GM19455 (cell line): ENCODE data around the gene DNAAF6.
A peak's percentile ranks its signal among the peaks of the same experiment; 100 is the strongest.
"Not testable (repeated sequence)": the region's sequence is repeated elsewhere in the genome, so short reads cannot be mapped to it uniquely, and the experiment has no call there.

Experiments used
- ATAC-seq: cut with Tn5 transposase; IDR thresholded peaks from one replicate; pipeline ENCODE4 v1.9.1; 2021; ENCODE audit not compliant: unreplicated experiment

Gene DNAAF6

GRCh38 chrX:107205770-107206696 lies at the start of gene DNAAF6, which contains the start of gene NUP62CL:
Gene DNAAF6 (plus strand): TSS chrX:107206611. CDS start chrX:107212876, 6,265 bp downstream.
Gene NUP62CL (minus strand): TSS chrX:107206433. CDS start chrX:107175146, 31,287 bp downstream.
- peak; percentile 94 for ATAC-seq

- ATAC-seq = not testable (repeated sequence)
These were observed 48.8 kb upstream of the DNAAF6 start for GRCh38 chrX:107157618-107158017.

GRCh38 chrX:107167163-107167921 lies 39.1 kb upstream of the DNAAF6 start:
- ATAC-seq = no peak

DNA sequence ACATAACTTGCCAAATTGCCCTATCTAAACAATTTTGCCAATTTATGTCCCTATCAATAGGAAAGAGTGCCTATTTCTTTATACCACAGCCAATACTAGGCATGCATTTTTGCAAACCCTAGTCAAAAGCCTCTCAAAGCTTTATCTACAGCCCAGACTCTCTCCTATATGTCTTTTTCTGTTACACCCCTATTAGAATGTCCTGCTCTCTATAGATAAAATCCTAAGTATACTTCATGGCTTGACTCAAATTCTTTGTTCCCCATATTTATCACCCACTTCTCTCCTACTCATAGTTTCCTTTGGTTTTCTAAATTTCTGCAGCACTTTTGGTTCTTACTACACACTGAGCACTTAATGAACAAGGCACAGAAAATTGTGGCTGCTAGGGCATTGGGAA lies 38.2 kb upstream of the DNAAF6 start:
- ATAC-seq = no peak

DNA sequence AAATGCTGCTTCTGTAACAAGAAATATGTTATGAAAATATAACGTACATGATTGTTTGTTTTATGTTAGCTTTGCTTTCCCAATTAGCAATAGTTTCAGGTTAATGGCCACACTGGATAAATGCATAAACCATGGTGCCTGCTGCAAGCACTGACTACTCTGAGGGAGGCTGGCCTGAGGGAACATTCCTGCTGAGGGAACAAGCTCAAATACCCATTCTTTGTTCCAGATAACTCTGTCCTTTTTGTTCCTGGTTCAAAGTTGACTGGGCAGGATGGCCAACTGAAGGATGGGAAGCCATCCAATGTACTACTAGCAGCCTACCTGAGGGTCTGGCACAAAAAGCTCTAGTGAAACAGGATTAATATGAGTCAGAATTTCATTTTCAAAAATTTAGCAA lies 37.7 kb upstream of the DNAAF6 start:
- ATAC-seq = no peak

GRCh38 chrX:107171369-107172102 lies 34.9 kb upstream of the DNAAF6 start:
- ATAC-seq = no peak

- no peak for ATAC-seq
These were observed 9.1 kb upstream of the DNAAF6 start for GRCh38 chrX:107197319-107197718.

DNA sequence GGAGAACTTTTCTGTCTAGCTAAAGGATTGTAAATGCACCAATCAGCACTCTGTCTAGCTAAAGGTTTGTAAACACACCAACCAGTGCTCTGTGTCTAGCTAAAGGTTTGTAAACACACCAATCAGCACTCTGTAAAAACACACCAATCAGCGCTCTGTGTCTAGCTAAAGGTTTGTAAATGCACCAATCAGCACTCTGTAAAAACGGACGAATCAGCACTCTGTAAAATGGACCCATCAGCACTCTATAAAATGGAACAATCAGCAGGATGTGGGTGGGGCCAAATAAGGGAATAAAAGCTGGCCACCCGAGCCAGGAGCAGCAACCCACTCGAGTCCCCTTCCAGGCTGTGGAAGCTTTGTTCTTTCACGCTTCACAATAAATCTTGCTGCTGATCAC lies 8.3 kb upstream of the DNAAF6 start:
- ATAC-seq = not testable (repeated sequence)

DNA sequence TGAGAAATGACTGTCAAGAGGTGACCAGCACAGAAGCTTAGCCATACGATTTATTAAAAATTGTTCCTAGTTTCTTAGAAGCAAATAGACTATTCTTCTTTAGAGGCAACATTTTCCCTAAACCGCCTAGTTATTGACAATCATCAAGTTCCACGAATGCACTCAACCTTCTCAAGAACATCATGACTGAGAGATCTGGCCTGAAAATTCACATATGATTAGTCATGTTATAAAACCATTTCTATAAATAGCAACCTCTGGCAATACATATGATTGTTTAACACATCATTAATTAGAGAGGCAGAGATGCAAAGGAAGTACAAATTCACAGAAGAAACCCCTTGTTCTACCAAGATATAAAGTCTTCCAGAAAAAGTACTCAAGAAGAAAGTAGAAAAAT lies 6.9 kb upstream of the DNAAF6 start:
- ATAC-seq = no peak

DNA sequence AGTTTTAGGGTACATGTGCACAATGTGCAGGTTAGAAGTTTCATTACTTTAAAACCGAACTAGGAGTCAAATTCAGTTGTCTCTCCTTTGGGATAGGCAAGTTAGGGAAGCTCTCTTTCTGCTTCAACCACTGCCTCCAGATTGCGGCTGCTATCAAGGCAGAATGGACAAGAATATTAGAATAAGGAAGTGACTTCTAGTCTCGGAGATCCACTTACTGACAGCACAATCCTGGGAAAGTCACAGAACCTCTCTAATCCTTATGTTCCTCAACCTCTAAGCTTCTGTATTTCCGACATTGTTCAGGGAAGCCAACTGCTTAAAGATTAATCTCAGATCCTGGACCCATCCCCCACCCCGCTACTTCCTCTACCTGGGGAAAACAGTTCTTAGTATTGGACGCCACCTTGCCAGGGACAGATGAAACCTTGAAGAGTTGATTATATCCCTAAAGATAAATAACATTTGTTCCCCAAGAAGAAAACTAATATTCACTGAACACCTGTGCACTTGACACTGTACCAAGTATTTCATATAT lies 2.3 kb upstream of the DNAAF6 start:
- no peak for ATAC-seq

GRCh38 chrX:107206697-107207065 lies 270 bp downstream of the DNAAF6 start:
- ATAC-seq = no peak

DNA sequence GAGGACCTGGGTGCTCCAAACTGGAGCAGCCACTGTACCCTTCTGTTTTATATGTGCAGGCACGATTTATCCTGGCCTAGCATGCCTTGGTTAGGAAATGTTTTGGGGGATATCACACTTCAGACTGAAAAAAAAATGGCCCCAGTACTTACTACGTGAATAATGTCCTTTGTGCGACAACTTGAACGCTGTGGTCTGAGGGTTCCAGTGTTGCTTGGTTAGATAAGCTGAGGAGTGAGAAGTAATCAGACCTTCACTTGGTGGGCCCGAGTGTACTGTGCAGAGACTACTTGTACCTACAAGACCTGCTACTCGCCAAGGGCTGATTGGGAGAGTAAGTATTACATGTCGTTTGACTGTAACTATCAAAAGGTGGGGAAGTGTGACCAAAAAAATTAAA lies 678 bp downstream of the DNAAF6 start:
- no peak for ATAC-seq

- ATAC-seq = no peak
These were observed 1.5 kb downstream of the DNAAF6 start for GRCh38 chrX:107207943-107208342.

GRCh38 chrX:107213477-107213876 lies 7.1 kb downstream of the DNAAF6 start:
- ATAC-seq = no peak

DNA sequence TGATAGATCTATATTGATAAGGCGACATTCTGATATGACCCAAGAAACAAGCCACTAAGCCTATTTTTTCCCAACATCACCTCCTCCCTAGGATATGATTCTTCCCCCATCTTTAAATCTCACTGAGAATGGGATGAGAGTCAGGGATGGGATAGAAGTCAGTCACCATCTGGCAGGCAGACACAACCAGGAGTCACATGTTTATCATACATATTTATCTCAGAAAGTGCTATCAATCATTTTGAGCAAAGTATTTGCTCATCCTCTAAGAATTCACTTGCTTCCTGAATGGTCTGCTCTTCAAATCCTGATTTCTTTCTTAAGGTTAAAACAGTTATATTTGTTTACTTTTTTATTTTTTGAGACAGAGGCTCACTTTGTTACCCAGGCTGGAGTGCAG lies 20.3 kb downstream of the DNAAF6 start:
- ATAC-seq = no peak

DNA sequence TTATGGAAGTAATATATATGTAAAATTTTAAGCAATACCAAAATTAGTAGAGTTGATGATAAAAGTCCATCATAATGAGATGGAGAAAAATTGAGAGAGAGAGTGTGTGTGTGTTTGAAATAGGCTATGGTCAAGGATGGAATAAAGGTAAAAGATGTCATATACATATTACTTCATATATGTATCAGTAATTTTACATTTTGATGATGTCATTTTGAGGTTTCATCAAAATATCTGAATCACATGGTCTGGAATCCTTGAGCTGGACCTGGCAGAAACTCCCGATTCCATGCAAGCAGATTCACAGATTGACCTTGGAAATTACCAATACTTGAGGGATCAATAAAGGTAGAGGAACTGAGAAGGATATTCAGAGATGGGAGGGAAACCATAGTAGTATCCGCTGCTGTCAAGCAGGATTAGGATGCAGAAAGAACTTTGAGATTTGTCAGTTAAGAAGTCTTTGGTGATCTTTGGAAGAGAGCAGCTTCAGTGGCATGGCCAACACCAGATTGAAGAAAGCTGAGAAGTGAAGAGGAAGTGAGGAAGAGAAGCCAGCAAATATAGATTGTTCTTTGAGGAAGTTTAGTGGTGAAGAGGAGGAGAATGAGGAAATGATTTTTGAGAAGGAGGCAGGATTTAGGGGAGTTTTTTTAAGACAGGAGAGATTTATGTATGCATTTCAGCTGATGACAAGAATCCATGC lies 21.5 kb downstream of the DNAAF6 start:
- no peak for ATAC-seq

DNA sequence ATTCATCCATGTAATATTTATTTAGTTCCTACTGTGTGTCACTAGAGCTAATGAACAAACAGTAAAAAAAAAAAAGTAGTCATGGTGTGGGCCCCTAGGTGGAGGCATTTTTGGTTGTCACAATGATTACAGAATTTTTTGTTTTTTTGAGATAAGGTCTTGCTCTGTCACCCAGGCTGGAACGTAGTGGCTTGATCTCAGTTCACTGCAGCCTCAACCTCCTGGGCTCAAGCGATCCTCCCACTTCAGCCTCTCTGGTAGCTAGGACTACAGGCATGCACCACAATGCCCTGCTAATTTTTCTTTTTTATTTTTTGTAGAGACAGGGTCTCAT lies 22.0 kb downstream of the DNAAF6 start:
- ATAC-seq = no peak

GRCh38 chrX:107272431-107272921 lies 66.1 kb downstream of the DNAAF6 start:
- ATAC-seq = no peak

GRCh38 chrX:107273795-107274194 lies 67.4 kb downstream of the DNAAF6 start:
- ATAC-seq = no peak

DNA sequence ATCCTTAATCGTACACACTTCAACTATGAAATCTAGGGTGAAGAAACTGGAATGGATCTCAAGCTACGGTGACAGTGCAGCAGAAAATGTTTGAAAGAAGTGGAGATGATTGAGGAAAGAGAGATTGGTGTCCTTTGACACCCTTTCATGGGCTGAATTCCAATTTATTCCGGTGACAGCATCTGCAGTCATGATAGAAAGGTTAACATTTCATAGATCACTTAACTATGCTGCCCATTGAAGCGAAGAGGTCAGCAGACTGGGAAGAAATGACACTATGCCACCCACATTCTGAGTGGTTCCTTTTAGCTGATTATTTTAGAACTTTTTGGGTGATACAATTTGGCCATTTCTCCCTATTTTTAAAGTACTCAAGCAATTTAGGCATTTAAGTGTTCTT lies 82.3 kb downstream of the DNAAF6 start:
- no peak for ATAC-seq
